Stimulated activated naive CD8-positive, alpha-beta T cell treated with anti-CD3 and anti-CD28 coated beads, Interleukin-15, amount 100 ng/mL, for 72 hours (primary cell): ENCODE results near the gene SMG5.
"Not testable (repeated sequence)": the region's sequence is repeated elsewhere in the genome, so short reads cannot be mapped to it uniquely, and the experiment has no call there.

Experiments used
- ATAC-seq: fragments of 150-1000 bp; cut with Tn5 transposase; 2 replicates; pipeline ENCODE4 v1.10.0; 2021; ENCODE audit warnings: mild to moderate bottlenecking, moderate library complexity
- DNase-seq, 2 donors: peaks; one replicate each; pipeline ENCODE4 v3.0.0; 2021 to 2022
- H3K27ac Mint-ChIP-seq, 2 donors: one replicate each; pipeline ENCODE4 v1.8.0; 2022; ENCODE audit warnings: mild to moderate bottlenecking in 2 of 2, mixed read lengths in 2 of 2, moderate library complexity in 2 of 2
- H3K27me3 Mint-ChIP-seq: one replicate; pipeline ENCODE4 v1.8.0; 2022; ENCODE audit warnings: mixed read lengths
- H3K4me1 Mint-ChIP-seq: one replicate; pipeline ENCODE4 v1.8.0; 2022; ENCODE audit warnings: mild to moderate bottlenecking, mixed read lengths
- H3K4me3 Mint-ChIP-seq, 2 donors: one replicate each; pipeline ENCODE4 v1.8.0; 2022; ENCODE audit warnings: mild to moderate bottlenecking in 2 of 2, mixed read lengths in 2 of 2, moderate library complexity in 1 of 2
- H3K9me3 Mint-ChIP-seq, 2 donors: one replicate each; pipeline ENCODE4 v1.8.0; 2022; ENCODE audit warnings: mixed read lengths in 2 of 2

The SMG5 gene, protein sequence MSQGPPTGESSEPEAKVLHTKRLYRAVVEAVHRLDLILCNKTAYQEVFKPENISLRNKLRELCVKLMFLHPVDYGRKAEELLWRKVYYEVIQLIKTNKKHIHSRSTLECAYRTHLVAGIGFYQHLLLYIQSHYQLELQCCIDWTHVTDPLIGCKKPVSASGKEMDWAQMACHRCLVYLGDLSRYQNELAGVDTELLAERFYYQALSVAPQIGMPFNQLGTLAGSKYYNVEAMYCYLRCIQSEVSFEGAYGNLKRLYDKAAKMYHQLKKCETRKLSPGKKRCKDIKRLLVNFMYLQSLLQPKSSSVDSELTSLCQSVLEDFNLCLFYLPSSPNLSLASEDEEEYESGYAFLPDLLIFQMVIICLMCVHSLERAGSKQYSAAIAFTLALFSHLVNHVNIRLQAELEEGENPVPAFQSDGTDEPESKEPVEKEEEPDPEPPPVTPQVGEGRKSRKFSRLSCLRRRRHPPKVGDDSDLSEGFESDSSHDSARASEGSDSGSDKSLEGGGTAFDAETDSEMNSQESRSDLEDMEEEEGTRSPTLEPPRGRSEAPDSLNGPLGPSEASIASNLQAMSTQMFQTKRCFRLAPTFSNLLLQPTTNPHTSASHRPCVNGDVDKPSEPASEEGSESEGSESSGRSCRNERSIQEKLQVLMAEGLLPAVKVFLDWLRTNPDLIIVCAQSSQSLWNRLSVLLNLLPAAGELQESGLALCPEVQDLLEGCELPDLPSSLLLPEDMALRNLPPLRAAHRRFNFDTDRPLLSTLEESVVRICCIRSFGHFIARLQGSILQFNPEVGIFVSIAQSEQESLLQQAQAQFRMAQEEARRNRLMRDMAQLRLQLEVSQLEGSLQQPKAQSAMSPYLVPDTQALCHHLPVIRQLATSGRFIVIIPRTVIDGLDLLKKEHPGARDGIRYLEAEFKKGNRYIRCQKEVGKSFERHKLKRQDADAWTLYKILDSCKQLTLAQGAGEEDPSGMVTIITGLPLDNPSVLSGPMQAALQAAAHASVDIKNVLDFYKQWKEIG

DNA sequence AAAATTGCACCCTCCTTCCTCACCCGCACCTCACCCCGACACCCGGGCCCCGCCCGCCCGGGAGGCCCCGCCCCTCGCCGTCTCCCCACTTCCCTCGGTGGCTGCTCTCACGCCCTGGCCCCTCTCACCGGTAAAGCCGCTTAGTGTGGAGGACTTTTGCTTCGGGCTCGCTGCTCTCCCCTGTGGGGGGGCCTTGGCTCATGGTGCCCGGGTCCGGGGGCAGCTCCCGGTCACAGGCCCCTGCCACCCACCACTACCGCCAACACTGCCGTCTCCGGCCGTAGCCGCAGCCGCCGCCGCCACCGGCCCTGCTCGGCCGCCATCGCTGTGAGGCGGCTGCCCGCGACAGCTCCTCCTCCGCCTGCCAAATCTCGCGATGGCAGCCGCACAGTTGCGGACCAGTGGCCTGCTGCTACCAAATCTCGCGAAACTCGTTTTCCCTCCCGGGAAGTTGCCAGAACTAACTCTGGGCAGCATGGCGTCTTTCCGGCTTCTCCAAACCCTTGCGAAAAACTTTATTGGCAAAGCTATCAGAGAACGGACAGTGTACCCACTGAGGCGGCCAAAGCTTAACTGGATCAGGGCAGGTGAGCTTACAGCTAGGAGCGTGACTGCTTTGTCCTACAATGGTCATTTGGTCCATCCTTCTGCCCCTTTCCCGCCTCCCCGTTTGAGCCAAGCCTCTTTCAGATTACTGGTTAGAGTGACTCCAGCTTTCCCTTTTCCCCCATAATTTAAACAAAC is at the start of gene SMG5:
SMG5 (minus strand) TSS at position 347 of the 744 bp plus-strand sequence; CDS start at position 202, 145 bp downstream.
- Mint-ChIP-seq H3K27ac (peak within 1 kb of the TSS; percentile 98), H3K27me3 (no peaks in the 10 kb centered on the region), H3K4me3 (peak within 1 kb of the TSS; percentile 90 to 96), H3K9me3 (no peaks in the 10 kb centered on the region), H3K4me1 (peaks cover 48% of the 10 kb centered on the region)
- ATAC-seq (peak; percentile 93), DNase-seq (peak; percentile 96 to 98)

DNA sequence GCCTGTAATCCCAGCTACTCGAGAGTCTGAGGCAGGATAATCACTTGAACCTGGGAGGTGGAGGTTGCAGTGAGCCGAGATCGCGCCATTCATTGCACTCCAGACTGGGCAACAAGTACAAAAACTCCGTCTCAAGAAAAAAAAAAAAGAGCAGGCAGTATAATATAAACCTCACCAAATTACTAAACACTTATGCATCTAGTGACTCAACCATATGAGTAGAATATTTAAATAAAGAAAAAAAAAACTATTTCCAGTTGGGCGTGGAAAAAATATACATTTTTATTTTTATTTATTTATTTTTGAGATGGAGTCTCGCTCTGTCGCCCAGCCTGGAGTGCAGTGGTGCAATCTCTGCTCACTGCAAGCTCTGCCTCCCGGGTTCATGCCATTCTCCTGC is 40.6 kb upstream of the SMG5 start:
- H3K9me3 Mint-ChIP-seq, H3K27ac Mint-ChIP-seq, H3K4me1 Mint-ChIP-seq, DNase-seq, H3K27me3 Mint-ChIP-seq, H3K4me3 Mint-ChIP-seq, ATAC-seq: not testable (repeated sequence)

DNA sequence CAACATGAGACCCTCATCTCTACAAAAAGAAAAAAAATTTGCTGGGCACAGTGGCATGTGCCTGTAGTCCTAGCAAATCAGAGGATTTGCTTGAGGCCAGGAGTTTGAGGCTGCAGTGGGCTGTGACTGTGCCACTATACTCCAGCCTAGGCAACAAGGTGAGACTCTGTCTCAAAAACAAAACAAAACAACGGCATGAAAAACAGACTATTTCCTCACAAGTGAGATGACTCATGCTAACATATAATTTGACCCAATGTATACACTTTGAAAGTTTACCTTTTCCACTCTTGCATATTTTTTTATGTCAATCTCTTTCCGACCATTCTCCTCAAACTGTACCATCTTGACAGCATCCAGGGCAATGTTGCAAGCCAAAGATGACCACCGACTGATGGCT is 37.9 kb upstream of the SMG5 start:
- peak overlapping the region in 1 of 2 donors; percentile 25 for H3K27ac Mint-ChIP-seq
- DNase-seq (no peak), ATAC-seq (no peak)
- no peaks in the 10 kb centered on the region for H3K9me3 Mint-ChIP-seq
- H3K4me3 Mint-ChIP-seq, result no peak overlapping the region
- H3K27me3 Mint-ChIP-seq, result no peaks in the 10 kb centered on the region
- H3K4me1 Mint-ChIP-seq, result no peaks in the 10 kb centered on the region

DNA sequence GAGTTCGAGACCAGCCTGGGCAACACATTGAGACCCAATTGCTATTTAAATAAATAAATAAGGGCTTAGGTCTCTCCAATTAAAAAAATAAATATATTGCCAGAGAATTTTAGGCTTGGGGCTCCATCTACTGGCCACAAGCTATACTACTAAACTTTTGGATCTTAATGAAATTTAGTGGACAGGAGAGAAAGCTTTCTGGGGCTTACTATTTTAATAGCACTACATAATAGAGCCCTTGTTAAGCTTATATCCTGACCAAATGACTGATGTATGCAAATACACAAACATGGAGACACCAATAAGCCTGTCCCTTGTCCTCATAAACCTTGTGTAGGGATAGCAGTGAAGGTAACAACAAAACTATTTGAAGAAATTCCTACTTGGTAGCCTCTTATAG is 37.0 kb upstream of the SMG5 start:
- no peaks in the 10 kb centered on the region for H3K27me3 Mint-ChIP-seq
- ATAC-seq (no peak), DNase-seq (peak in 1 of 2 donors; percentile 16)
- H3K4me3 Mint-ChIP-seq, result no peak overlapping the region
- no peak overlapping the region for H3K27ac Mint-ChIP-seq
- H3K9me3 Mint-ChIP-seq, result no peaks in the 10 kb centered on the region
- H3K4me1 Mint-ChIP-seq, result no peaks in the 10 kb centered on the region

DNA sequence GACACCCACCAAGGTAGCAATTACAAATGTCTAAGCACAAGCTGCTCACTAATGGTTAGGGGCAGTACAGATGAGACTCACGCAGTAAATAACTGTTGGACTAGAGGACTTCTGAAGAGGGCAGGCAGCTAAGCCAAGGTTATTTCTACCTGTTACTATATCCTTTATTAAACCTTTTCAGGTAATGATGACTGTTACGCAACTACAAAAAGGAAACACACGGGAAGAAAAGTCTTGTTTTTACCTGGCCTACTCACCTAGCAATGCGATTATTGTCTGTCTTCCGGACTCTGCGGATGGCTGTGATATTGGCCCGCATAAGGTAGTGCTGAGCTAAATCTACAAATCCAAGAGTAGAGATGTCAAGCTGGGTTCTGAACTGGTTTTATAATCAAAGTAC is 34.3 kb upstream of the SMG5 start:
- Mint-ChIP-seq H3K27me3 (no peaks in the 10 kb centered on the region), H3K4me3 (no peak overlapping the region), H3K9me3 (no peaks in the 10 kb centered on the region), H3K27ac (no peak overlapping the region), H3K4me1 (no peaks in the 10 kb centered on the region)
- no peak for DNase-seq
- no peak for ATAC-seq

DNA sequence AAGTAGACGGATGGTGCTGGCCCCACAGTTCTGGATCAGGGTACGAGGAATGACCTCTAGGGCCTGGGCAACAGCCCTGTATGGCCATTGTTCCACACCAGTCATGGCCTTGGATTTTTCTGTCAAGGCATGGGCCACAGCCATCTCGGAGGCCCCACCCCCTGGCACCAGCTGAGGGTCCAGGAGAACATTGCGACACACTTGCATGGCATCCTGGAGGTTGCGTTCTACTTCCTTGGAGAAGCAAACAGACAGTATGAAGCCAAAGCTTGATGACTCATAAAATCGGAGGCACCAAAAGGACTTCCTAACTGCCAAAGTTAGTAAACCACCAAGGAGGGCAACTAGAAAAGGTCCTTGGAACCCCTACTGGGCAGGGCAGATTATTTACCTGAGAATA is 28.3 kb upstream of the SMG5 start:
- Mint-ChIP-seq H3K9me3 (no peaks in the 10 kb centered on the region), H3K4me3 (no peak overlapping the region), H3K4me1 (no peaks in the 10 kb centered on the region), H3K27ac (no peak overlapping the region), H3K27me3 (no peaks in the 10 kb centered on the region)
- DNase-seq, result no peak
- no peak for ATAC-seq

DNA sequence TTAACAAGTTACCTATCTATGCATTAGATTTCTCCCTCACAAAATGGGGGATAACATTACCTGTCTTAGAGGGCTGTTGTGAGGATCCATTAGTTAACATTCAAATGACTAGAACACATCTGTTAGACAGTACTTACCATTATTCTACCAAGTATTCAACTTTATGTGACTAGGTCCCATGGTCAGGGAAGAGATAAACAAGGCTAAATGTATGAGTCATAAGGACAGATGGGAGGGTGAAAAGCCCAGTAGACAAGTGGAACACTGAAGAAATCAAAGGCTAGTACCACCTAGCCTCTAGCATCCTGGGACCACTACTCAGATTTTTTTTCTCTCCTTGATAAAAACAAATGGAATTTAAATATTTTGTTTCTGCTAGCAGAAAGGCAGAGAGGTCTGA is 25.5 kb upstream of the SMG5 start:
- no peak overlapping the region for H3K27ac Mint-ChIP-seq
- DNase-seq, result no peak

DNA sequence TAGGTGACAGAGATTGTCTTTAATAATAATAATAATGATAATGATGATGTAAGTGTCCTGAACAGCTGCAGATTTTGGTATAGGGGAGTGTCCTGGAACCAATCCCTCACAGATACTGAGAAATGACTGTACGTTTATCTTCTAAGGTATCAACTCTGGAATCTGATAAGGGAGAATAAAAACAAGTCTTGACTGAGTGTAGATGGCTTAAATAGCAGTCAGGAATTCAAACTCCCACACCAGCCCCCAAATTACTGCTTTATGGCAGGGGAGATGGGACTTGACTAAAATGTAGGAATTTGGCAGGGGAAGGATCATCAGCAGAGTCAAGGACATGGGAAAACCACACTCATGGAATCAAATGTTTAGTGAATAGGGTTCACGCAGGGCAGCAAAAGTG is 22.6 kb upstream of the SMG5 start:
- no peak for ATAC-seq

More for the DNA sequence above, 25.5 kb upstream of the SMG5 start:
- H3K27me3 Mint-ChIP-seq, result no peaks in the 10 kb centered on the region
- H3K9me3 Mint-ChIP-seq, result no peaks in the 10 kb centered on the region
- no peaks in the 10 kb centered on the region for H3K4me1 Mint-ChIP-seq
- H3K4me3 Mint-ChIP-seq, result no peak overlapping the region
- ATAC-seq, result no peak

DNA sequence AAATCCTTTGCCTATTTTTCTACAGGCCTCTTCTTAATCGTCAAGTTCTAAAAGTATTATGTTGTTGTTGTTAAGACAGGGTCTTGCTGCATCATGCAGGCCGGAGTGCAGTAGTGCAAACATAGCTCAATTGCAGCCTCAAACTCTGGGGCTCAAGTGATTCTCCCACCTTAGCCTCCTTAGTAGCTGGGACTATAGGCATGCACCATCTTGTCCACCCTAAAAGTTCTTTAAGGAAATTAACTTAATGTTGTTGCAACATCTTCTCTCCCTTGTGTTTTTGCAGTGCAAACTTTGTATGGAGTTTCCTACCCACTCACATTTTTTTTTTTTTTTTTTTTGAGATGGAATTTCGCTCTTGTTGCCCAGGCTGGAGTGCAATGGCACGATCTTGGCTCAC is 20.6 kb upstream of the SMG5 start:
- Mint-ChIP-seq H3K9me3 (no peaks in the 10 kb centered on the region), H3K4me3 (no peak overlapping the region), H3K4me1 (no peaks in the 10 kb centered on the region), H3K27me3 (no peaks in the 10 kb centered on the region), H3K27ac (no peak overlapping the region)
- ATAC-seq (no peak), DNase-seq (no peak)

More for the DNA sequence above, 22.6 kb upstream of the SMG5 start:
- no peak overlapping the region for H3K4me3 Mint-ChIP-seq
- H3K27me3 Mint-ChIP-seq, result no peaks in the 10 kb centered on the region
- H3K27ac Mint-ChIP-seq, result no peak overlapping the region
- no peaks in the 10 kb centered on the region for H3K4me1 Mint-ChIP-seq
- H3K9me3 Mint-ChIP-seq, result no peaks in the 10 kb centered on the region
- no peak for DNase-seq

DNA sequence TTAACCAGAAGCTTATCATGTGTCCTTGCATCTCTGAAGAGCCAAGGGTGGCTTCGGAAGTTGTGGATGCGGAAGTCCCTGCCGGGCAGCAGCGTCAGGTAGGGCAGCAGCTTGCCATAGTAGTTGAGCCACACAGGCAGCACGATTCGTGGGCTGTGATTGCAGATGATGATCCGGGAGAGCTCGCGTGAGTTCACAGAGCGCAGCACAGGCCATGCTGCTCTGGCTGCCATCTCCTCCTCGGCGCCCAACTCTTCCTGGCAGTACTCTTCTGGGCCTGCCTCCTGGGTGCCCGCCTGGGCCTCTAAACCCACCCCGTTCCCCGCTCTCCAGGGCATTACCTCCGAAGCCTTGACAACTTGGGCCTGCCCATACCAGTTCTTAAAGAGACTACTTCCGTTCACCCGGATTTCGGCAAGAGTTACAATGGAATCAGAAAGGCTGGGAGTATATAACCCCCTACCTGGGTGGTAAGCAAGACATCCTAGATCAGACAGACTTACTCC is 16.3 kb upstream of the SMG5 start, which contains the start of gene VHLL:
VHLL (minus strand) TSS at position 456 of the 506 bp plus-strand sequence; CDS start at position 338, 118 bp downstream.
- no peaks in the 10 kb centered on the region for H3K27me3 Mint-ChIP-seq
- DNase-seq, result no peak
- no peak for ATAC-seq
- peaks cover 14% of the 10 kb centered on the region for H3K4me1 Mint-ChIP-seq
- H3K27ac Mint-ChIP-seq, result no peak within 1 kb of the TSS
- H3K9me3 Mint-ChIP-seq, result no peaks in the 10 kb centered on the region
- H3K4me3 Mint-ChIP-seq, result no peak within 1 kb of the TSS

DNA sequence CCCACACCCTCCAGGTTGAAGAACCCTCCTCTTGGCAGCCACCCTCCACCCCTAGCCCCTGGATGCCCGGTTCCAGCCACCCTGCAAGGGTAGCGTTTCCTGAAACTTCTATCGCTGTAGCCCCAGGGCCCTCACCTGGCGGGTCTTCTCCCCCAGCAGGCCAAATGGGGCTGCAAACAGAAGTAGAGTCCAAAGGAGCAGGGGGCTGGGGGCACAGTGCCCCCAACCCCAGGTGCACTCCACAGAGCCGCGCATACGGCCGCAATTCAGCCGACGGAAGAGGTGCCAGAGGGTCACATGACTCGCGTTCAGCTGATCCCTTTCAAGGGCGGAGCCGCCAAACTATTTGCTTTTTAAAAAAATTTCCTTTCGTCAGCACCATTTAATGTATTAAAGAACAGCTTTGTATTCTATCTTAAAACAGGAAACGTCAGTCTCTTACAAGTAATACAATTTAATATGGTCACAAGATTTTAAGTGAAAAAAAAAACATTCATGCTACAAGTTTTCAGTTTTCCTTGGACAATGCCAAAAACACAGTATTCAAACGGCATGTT is 12.8 kb upstream of the SMG5 start, which contains the start of gene GLMP:
GLMP (minus strand) TSS at position 289 of the 557 bp plus-strand sequence; CDS start at position 255, 34 bp downstream.
- H3K27me3 Mint-ChIP-seq, result no peaks in the 10 kb centered on the region

DNA sequence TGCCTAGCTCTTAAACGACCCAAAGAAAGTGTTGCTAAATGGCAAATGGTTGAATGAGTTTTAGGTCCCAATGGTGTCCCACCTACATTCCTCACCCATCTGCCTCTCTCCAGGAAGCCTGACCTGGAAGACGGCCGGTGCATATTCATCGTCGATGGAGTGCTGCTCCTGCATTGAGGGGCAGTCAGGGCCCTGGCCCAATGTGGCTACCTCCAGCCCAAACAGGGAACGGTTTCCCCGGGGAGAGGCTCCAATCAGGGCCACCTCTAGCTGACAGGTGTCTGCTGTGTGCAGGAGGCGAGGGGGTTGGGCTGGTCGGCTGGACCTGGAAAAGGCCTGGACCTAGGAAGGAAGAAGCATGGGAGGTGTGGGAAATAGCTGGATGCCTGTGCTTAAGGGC is 11.3 kb upstream of the SMG5 start:
- Mint-ChIP-seq H3K27ac (no peak overlapping the region), H3K4me3 (no peak overlapping the region), H3K9me3 (no peaks in the 10 kb centered on the region), H3K27me3 (no peaks in the 10 kb centered on the region), H3K4me1 (peaks cover 14% of the 10 kb centered on the region)
- ATAC-seq (no peak), DNase-seq (no peak)

More for the DNA sequence above, 12.8 kb upstream of the SMG5 start, which contains the start of gene GLMP:
- H3K27ac Mint-ChIP-seq, result peak within 1 kb of the TSS; percentile 84 to 97
- H3K4me3 Mint-ChIP-seq, result peak within 1 kb of the TSS; percentile 94 to 95
- H3K4me1 Mint-ChIP-seq, result peaks cover 14% of the 10 kb centered on the region
- ATAC-seq, result peak; percentile 89
- no peaks in the 10 kb centered on the region for H3K9me3 Mint-ChIP-seq
- peak; percentile 41 to 47 for DNase-seq

DNA sequence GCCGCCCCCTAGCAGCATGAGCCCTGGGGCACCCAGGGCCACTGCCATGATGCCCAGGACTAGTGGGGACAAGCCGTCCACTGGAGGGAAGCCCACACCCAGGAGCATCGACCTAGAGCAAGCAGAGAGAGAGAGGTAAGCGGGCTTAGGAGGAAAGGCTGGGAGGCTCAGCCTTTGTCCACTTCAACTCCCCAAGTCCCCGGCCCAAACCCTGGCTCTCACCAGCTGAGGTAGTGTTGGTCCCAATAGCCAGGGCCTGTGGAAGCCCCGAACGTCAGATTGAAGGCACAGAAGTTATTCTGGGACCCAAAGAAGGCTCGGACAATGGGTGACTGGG is 10.4 kb upstream of the SMG5 start:
- H3K4me1 Mint-ChIP-seq, result peaks cover 14% of the 10 kb centered on the region
- no peak for ATAC-seq
- H3K27me3 Mint-ChIP-seq, result no peaks in the 10 kb centered on the region
- no peaks in the 10 kb centered on the region for H3K9me3 Mint-ChIP-seq
- no peak for DNase-seq
- H3K4me3 Mint-ChIP-seq, result no peak overlapping the region
- peak overlapping the region in 1 of 2 donors; percentile 64 for H3K27ac Mint-ChIP-seq

DNA sequence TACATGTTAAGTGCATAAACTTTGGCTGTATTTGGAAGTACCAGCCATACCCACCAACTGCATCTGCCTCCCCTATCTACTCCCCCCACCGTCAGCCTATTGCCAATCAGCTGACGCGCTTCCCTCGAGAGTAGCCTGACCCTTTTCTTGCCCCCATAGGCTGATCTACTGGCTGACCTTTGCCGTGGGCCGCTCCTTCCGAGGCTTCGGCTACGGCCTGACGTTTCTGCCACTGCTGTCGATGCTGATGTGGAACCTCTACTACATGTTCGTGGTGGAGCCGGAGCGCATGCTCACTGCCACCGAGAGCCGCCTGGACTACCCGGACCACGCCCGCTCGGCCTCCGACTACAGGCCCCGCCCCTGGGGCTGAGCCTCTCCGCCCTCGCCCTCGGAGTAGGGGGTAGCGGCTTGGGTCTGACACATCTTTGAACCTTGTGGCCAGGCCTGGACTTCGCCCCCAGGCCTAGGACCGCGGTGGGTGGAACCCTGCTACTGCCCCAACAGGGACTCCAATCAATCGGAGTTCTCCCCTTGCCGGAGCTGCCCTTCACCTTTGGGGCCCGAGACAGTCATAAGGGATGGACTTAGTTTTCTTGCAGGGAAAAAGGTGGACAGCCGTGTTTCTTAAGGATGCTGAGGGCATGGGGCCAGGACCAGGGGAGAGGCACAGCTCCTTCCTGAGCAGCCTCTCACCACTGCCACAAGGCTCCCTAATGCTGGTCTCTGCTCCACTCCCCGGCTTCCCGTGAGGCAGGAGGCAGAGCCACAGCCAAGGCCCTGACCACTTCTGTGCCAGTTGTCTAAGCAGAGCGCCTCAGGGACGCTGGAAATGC is 8.8 kb upstream of the SMG5 start:
- H3K4me1 Mint-ChIP-seq, result peaks cover 14% of the 10 kb centered on the region

More for the DNA sequence above, 8.8 kb upstream of the SMG5 start:
- ATAC-seq (no peak), DNase-seq (no peak)
- H3K4me3 Mint-ChIP-seq, result peak overlapping the region; percentile 38 to 46
- H3K27ac Mint-ChIP-seq, result peak overlapping the region in 1 of 2 donors; percentile 50
- H3K9me3 Mint-ChIP-seq, result no peaks in the 10 kb centered on the region
- H3K27me3 Mint-ChIP-seq, result no peaks in the 10 kb centered on the region
